DMS 273 treated with DMSO at 0.1 percent for 48 hours (cell line): ENCODE measurements around the gene ACSF3.
"Not testable (repeated sequence)": the region's sequence is repeated elsewhere in the genome, so short reads cannot be mapped to it uniquely, and the experiment has no call there.

Experiments
- DNase-seq: peaks from one replicate; lab custom pipeline; 2025; lab: John Stamatoyannopoulos, UW

ACSF3 gene

GRCh38 chr16:89175280-89176146 lies 81.9 kb downstream of the ACSF3 start:
- DNase-seq, result peak; percentile 67

- DNase-seq, result no peak
Observed at GRCh38 chr16:89176147-89176690, 82.6 kb downstream of the ACSF3 start.

GRCh38 chr16:89176717-89177116 lies 83.1 kb downstream of the ACSF3 start:
- DNase-seq, result no peak

DNA sequence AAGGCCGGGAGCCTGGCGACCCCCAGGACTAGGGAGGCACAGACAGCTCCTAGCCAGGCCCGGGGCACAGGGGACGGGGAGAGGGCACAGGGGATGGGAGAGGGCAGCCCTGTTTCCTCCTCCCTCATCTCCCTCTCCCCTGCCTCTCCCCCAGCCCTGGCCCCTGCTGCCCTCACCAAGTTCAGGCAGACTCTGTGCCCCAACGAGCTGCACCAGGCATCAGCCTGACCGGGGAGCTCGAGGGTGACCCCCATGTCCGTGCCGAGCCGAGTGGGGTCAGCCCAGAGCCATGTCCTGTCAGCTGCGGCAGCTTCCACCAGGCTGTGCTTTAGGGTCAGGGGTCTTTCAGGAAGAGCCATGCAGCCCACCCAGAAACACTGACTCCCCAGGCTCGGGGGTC lies 83.8 kb downstream of the ACSF3 start:
- DNase-seq, result no peak

DNA sequence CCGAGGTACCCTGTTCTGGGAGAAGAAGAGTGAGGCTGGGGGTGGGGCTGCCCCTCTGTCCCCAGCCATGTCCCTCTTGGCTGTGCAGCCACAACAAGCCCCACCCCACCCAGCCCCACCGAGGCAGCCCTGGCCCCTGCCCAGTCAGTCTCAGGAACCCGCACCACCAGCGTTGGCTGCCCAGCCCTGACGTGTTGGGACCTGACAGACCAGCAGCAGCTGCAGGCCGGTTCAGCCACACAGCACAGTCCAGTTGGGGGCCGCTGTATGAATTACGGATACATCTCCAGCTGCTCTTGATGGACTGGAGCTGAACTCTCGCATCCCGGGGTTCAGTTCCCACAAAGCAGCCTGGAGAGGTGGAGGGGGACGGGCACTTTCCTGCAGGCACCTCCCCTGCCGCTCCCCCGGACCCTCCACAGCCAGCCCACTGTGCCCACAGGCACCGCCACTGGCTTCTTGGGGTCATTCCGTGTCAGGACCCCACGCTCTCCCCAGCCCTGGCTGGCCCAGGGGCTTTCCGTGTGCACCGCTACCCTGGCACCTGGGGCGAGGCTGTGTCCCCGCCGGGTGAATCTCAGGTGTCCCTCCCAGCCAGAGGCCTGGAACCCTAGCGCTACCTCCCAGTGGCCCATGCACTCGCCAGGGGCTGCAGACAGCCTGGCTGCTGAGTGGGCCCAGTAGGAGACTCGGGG lies 84.9 kb downstream of the ACSF3 start:
- no peak for DNase-seq

DNA sequence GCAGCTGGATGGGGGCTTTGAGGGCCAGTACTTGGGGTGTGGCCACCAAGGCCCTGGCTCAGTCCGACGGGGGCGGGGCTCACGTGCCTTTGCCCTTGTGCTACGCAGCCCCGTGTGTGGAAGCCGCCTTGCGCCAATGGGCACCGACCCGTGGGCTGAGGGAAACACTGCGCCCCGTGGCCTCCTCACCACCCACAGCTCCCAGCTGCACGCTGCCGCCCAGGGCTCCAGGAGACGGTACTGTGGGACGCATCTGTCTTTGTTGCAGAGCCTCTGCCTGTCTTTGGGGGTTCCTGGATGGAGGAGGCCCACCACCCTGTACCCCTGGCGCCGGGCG lies 85.5 kb downstream of the ACSF3 start:
- no peak for DNase-seq

DNA sequence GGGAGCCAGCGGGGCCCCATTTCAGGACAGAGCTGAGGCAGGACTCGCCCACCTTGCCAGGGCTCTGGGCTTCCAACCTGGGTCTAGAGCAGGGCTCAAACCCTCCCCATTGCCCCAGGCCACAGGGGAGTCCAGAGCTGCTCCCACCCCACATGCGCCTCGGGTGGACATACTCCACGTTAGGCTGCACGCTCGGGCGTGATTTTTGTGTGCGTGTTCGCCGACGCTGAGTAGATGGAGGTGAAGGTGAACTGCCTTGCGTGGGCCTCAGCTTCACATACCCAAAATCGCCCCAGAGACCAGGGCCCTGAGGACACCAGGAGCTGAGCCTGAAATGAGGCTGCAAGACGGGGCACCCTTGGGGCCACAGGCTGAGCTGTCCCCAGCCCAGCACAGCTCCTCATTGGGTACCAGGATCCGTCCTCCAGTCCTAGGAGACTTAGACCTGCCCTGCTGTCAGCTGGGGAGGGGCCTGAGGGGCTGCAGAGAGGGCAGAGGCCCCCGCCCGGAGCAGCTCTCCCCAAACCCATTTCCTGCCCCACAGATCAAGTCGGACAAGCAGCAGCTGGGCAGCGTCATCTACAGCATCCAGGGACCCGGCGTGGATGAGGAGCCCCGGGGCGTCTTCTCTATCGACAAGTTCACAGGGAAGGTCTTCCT lies 86.1 kb downstream of the ACSF3 start:
- DNase-seq, result no peak

DNA sequence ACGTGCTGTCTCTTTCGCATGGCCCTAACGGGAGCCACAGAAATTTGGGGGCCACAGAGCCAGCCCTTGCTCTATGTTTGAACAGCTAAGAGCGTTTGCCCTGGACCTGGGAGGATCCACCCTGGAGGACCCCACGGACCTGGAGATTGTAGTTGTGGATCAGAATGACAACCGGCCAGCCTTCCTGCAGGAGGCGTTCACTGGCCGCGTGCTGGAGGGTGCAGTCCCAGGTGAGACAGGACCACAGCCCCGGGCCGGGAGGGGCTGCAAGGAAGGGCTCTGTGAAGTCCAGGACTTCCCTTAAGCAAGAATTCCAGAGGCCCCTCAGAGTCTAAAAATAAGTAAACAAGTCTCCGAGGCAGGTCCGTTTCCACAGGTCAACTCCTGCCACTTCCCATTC lies 89.8 kb downstream of the ACSF3 start:
- DNase-seq, result no peak

- no peak for DNase-seq
Observed at GRCh38 chr16:89183975-89184676, 90.5 kb downstream of the ACSF3 start.

DNA sequence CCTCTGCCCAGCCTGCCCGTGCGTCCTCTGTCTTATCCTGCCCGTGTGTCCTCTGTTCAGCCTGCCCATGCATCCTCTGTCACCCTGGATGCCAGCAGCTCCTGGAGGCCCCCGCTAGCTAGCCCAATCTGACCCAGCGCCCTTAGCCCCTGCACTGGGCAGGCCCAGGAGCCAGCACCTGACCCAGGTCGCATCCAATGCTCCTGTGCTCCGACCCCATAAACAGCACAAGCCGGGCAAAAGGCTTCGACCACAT lies 91.0 kb downstream of the ACSF3 start:
- no peak for DNase-seq

DNA sequence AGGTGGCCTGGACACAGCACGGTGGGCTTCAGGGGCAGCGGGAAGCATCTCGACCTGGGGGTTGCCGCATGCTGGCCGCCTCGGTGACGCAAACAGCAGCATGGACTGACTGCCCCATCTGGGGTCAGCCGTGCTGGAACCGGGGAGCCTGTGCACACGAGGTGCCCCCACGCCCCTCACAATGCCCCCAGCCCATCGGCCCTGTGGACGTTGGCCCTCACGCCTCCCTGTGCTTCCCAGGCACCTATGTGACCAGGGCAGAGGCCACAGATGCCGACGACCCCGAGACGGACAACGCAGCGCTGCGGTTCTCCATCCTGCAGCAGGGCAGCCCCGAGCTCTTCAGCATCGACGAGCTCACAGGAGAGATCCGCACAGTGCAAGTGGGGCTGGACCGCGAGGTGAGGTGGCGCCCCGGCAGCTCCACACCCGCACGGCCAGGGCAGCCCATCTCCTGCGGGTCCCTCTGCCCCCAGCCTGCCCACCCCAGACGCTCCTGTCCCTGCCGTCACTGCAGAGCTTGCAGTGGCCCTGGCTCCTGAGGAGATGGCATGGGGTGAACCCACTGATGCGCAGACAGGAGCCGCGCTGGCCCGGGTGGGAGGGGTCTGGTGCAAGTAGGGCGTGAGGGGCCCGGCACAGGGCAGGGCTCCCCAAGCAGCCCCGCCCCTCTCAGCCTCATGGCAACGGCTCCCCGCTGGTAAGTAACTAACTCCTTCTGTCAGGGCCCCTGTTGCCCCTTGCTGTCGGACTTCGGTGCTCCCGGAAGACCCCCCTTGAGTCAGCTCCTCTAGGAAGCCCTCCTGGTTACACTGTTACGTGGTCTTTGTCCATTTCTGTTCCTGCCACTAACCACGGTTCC lies 91.5 kb downstream of the ACSF3 start:
- DNase-seq, result no peak

DNA sequence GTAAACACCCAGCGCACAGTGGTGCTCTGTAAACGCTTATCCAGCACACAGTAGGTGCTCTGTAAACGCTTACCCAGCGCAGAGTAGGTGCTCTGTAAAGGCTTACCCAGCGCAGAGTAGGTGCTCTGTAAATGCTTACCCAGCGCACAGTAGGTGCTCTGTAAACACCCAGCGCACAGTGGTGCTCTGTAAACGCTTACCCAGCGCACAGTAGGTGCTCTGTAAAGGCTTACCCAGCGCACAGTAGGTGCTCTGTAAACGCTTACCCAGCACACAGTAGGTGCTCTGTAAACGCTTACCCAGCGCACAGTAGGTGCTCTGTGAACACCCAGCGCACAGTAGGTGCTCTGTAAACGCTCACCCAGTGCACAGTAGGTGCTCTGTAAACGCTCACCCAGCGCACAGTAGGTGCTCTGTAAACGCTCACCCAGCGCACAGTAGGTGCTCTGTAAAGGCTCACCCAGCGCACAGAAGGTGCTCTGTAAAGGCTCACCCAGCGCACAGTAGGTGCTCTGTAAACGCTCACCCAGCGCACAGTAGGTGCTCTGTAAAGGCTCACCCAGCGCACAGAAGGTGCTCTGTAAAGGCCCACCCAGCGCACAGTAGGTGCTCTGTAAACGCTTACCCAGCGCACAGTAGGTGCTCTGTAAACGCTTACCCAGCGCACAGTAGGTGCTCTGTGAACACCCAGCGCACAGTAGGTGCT lies 92.4 kb downstream of the ACSF3 start:
- DNase-seq, result not testable (repeated sequence)

DNA sequence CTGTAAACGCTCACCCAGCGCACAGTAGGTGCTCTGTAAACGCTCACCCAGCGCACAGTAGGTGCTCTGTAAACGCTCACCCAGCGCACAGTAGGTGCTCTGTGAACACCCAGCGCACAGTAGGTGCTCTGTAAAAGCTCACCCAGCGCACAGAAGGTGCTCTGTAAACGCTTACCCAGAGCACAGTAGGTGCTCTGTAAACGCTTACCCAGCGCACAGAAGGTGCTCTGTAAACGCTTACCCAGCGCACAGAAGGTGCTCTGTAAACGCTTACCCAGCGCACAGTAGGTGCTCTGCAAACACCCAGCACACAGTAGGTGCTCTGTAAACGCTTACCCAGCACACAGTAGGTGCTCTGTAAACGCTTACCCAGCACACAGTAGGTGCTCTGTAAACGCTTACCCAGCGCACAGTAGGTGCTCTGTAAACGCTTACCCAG lies 93.0 kb downstream of the ACSF3 start:
- DNase-seq, result not testable (repeated sequence)

GRCh38 chr16:89187032-89187769 lies 93.5 kb downstream of the ACSF3 start:
- no peak for DNase-seq

GRCh38 chr16:89187770-89188392 lies 94.2 kb downstream of the ACSF3 start:
- DNase-seq, result no peak

- DNase-seq, result not testable (repeated sequence)
Observed at GRCh38 chr16:89188471-89189357, 95.1 kb downstream of the ACSF3 start.

DNA sequence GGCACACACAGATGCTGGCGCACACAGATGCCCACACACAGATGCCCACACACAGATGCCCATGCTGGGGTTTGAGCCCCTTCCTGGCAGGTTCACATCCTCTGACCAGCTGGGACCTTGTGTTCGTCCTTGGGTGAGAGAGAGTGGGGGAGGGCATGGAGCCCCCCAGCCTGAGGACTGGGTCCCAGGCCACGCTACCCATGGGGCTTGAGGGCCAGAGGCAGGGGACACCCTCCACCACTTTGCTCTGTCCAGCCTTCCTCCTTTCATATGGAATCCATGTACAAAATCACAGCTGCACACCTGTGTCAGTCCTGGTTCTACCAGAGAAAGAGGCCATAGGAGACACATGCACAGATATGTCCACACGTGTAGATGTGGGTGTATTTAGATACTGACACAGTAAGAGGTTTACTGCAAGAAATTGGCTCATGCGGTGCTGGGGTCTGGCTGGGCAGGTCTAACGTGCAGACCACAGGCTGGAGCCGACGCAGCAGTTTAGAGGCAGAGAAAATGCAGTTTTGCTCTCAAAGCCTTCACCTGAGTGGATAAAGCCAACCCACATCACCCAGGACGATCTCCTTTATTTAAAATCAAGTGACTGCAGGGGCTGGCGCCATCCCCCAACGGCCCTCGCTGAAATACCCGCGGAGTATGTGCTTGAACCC lies 95.8 kb downstream of the ACSF3 start:
- DNase-seq, result no peak
